Measurements from ENCODE around the gene MEGF11.

DNA sequence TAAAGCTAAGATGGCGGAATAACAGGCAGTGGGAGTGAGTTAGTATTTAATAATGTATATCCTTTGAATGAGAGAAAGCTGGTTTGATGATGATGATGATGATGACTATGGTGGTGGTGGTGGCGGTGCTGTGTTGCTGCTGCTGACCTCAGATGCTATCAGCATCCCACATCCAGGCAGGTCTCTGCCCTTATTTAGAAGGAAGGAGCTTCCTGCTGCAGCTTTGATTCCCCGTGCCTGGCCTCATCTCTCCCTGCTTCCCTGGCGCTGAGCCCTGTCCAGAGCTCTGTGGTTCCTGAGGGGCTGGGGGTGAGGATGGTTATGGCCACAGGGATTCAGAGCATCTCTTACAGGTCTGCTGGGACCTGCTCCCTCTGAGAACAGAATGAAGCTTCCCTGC, 311.1 kb downstream of the MEGF11 start:
- TF ChIP-seq, protein P1, sequence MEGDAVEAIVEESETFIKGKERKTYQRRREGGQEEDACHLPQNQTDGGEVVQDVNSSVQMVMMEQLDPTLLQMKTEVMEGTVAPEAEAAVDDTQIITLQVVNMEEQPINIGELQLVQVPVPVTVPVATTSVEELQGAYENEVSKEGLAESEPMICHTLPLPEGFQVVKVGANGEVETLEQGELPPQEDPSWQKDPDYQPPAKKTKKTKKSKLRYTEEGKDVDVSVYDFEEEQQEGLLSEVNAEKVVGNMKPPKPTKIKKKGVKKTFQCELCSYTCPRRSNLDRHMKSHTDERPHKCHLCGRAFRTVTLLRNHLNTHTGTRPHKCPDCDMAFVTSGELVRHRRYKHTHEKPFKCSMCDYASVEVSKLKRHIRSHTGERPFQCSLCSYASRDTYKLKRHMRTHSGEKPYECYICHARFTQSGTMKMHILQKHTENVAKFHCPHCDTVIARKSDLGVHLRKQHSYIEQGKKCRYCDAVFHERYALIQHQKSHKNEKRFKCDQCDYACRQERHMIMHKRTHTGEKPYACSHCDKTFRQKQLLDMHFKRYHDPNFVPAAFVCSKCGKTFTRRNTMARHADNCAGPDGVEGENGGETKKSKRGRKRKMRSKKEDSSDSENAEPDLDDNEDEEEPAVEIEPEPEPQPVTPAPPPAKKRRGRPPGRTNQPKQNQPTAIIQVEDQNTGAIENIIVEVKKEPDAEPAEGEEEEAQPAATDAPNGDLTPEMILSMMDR (IDR thresholded peaks at IDR 0.05; ENCODE audit: low read depth, low read length): no peak
- TF ChIP-seq EZH2phosphoT487 (IDR thresholded peaks at IDR 0.05; ENCODE audit: low read depth): no peak

All from OCI-LY3 (cell line).